Kidney (tissue), 14 donors: ENCODE measurements around the gene TMEM30B. TPM values are rescaled to one million over a fixed set of nuclear protein-coding genes. Genes with fewer than 3 reads are reported as not detected.

Experiments used
- DNase-seq, 5 donors: peaks; one replicate each; pipeline ENCODE4 v3.0.0-alpha.2; 2013 to 2020
- FAIRE-seq: peaks from 2 replicates; lab custom pipeline; 2012; peaks lifted over from hg19 to GRCh38; lab: Jason Lieb, UNC
- H3K27ac ChIP-seq, 2 donors: one replicate each; pipeline ENCODE4 v1.7.0; 2013; ENCODE audit warnings: low read depth in 2 of 2, low read length in 2 of 2, inconsistent platforms in 1 of 2
- H3K27me3 ChIP-seq: one replicate; pipeline ENCODE4 v1.7.1; 2013; ENCODE audit warnings: low read length, inconsistent platforms; ENCODE audit not compliant: control insufficient read depth, insufficient read depth
- H3K36me3 ChIP-seq, 3 donors: one replicate each; pipeline versions ENCODE4 v1.7.0 to v1.7.1; 2013; ENCODE audit warnings: low read length in 3 of 3, control low read depth in 1 of 3, inconsistent platforms in 1 of 3; ENCODE audit not compliant: insufficient read depth in 3 of 3, control insufficient read depth in 2 of 3
- H3K4me1 ChIP-seq, 3 donors: one replicate each; pipeline versions ENCODE4 v1.7.0 to v1.7.1; 2013; ENCODE audit warnings: low read length in 3 of 3, inconsistent platforms in 1 of 3, low read depth in 1 of 3; ENCODE audit not compliant: control insufficient read depth in 2 of 3, insufficient read depth in 2 of 3
- H3K4me3 ChIP-seq, 3 donors: one replicate each; pipeline versions ENCODE4 v1.7.0 to v1.8.1; 2013; ENCODE audit warnings: low read length in 3 of 3, control low read depth in 1 of 3, inconsistent platforms in 1 of 3
- H3K9ac ChIP-seq, 3 donors: one replicate each; pipeline versions ENCODE4 v1.7.0 to v1.7.1; 2013; ENCODE audit warnings: low read length in 3 of 3, control low read depth in 1 of 3, inconsistent platforms in 1 of 3
- H3K9me3 ChIP-seq, 3 donors: one replicate each; pipeline versions ENCODE4 v1.7.0 to v1.7.1; 2013; ENCODE audit warnings: low read length in 3 of 3, control low read depth in 1 of 3, inconsistent platforms in 1 of 3; ENCODE audit not compliant: control insufficient read depth in 2 of 3, insufficient read depth in 1 of 3
- CTCF ChIP-seq: IDR thresholded peaks from 3 replicates; pipeline ENCODE4 v1.5.1; 2012; ENCODE audit warnings: mild to moderate bottlenecking, moderate library complexity, borderline replicate concordance; ENCODE audit not compliant: insufficient read depth; ENCODE audit errors: extremely low read depth
- intact Hi-C: fragments of 100-400 bp; cut with DNase I; formaldehyde crosslinking; loops from one replicate; pipeline ENCODE4 v1.11.1; 2022
- polyA plus RNA-seq: library from polyadenylated mRNA; stranded (reverse); fragments of 350-450 nt; fragmentation: Illumina TruSeq; extraction: RNeasy Lipid Tissue Mini Kit (QIAGEN cat#74804); gene quantifications from one replicate; pipeline ENCODE4 v1.2.3, GENCODE V29; 2014; ENCODE audit warnings: low read depth, low replicate concordance; ENCODE audit not compliant: insufficient read depth
- total RNA-seq: library from RNA; stranded (reverse); fragmentation: NEBNext Ultra II Directional; extraction: Animal tissue kit (Norgen Biotek cat#: 25700); gene quantifications from one replicate; pipeline ENCODE4 v1.2.1, GENCODE V29; 2021
- donor health status: control.
- donor health status: control.
- donor health status: control.
- donor health status: control.
- donor health status: control.
- donor health status: DM: yes; HTN: yes; CAD: no.
- donor health status: Normal renal cell carcinoma (clear cell type).

TMEM30B gene
- total and polyA plus RNA-seq, 2 donors from 2014 or later = 9.4 to 20.4 TPM

- FAIRE-seq (no peak), DNase-seq (no peak)
- Histone ChIP-seq H3K4me3 (no peak overlapping the region), H3K9ac (no peak overlapping the region), H3K4me1 (no peaks in the 10 kb centered on the region), H3K9me3 (no peaks in the 10 kb centered on the region), H3K27ac (no peak overlapping the region), H3K36me3 (no peaks in the 10 kb centered on the region), H3K27me3 (no peaks in the 10 kb centered on the region)
- no peak for TF ChIP-seq CTCF
- intact Hi-C loops = loop anchor here (10.0 kb wide), 1 partner anchor 156 kb away; no protein-coding TSS in a partner anchor
Measured at GRCh38 chr14:61298824-61299223, 17.7 kb upstream of the TMEM30B start.

GRCh38 chr14:61297581-61297980 lies 16.4 kb upstream of the TMEM30B start:
- intact Hi-C loops = loop anchor here (10.0 kb wide), 1 partner anchor 157 kb away; no protein-coding TSS in a partner anchor

GRCh38 chr14:61296719-61297502 lies 15.8 kb upstream of the TMEM30B start:
- FAIRE-seq = peak; percentile 93
- no peaks in the 10 kb centered on the region for H3K36me3 ChIP-seq
- intact Hi-C loops = loop anchor here (10.0 kb wide), 1 partner anchor 158 kb away; no protein-coding TSS in a partner anchor
- no peak overlapping the region for H3K27ac ChIP-seq
- no peaks in the 10 kb centered on the region for H3K27me3 ChIP-seq
- no peak overlapping the region for H3K9ac ChIP-seq
- peak; percentile 49 for TF ChIP-seq CTCF
- H3K4me3 ChIP-seq = no peak overlapping the region
- no peaks in the 10 kb centered on the region for H3K9me3 ChIP-seq
- peak in 2 of 5 donors; percentile 40 to 64 for DNase-seq
- H3K4me1 ChIP-seq = no peaks in the 10 kb centered on the region

More at GRCh38 chr14:61297581-61297980, 16.4 kb upstream of the TMEM30B start:
- no peaks in the 10 kb centered on the region for H3K9me3 ChIP-seq
- H3K27me3 ChIP-seq = no peaks in the 10 kb centered on the region
- H3K27ac ChIP-seq = no peak overlapping the region
- no peak for FAIRE-seq
- H3K4me3 ChIP-seq = no peak overlapping the region
- no peaks in the 10 kb centered on the region for H3K4me1 ChIP-seq
- H3K36me3 ChIP-seq = no peaks in the 10 kb centered on the region
- no peak overlapping the region for H3K9ac ChIP-seq
- no peak for DNase-seq
- no peak for TF ChIP-seq CTCF
